HCT116 (cell line): Measurements from ENCODE around the gene VPS45. TPM values are rescaled to one million over a fixed set of nuclear protein-coding genes. Genes with fewer than 3 reads are reported as not detected.
A peak's percentile ranks its signal among the peaks of the same experiment; 100 is the strongest.

Experiments used
- ATAC-seq: fragments of 200-7000 bp; cut with Tn5 transposase; 2 replicates; pipeline ENCODE4 v1.9.1; 2020; ENCODE audit warnings: mild to moderate bottlenecking, moderate library complexity
- BruUV-seq: library from RNA; stranded (reverse); fragments of 400-500 nt; replicated peaks from 2 replicates; lab custom pipeline; 2021; lab: Mats Ljungman, UMichigan
- CTCF ChIA-PET: fragments of 300-600 bp; sonication (Branson Sonifier 250); formaldehyde crosslinking; loops from one replicate; lab custom pipeline; 2021; ENCODE audit warnings: antibody characterized with exemption; lab: Charles Lee
- POLR2A ChIA-PET: fragments of 300-600, 350-600 bp; sonication (Branson Sonifier 250); formaldehyde crosslinking; loops from one replicate; lab custom pipeline; 2021; ENCODE audit warnings: antibody characterized with exemption; lab: Charles Lee
- RAD21 ChIA-PET, 2 experiments: fragments of 300-600 bp; sonication (Branson Sonifier 250); formaldehyde crosslinking; loops; one replicate each; lab custom pipeline; 2023; ENCODE audit warnings: low total read pairs in 2 of 2; ENCODE audit not compliant: uncharacterized antibody in 2 of 2, unreplicated experiment in 2 of 2, low non-redundant PET in 1 of 2; lab: Charles Lee
- DNase-seq: peaks from one replicate; pipeline ENCODE4 v3.0.0-alpha.2; 2010; ENCODE audit warnings: low read depth, low spot score
- H2AFZ ChIP-seq: fragments of 200-600 bp; shearing (Covaris generic), sonication (generic); 2 replicates; pipeline ENCODE4 v1.6.1; 2017; ENCODE audit warnings: low read depth, mixed run types, mixed read lengths, antibody characterized with exemption, low read length; ENCODE audit not compliant: poor library complexity, severe bottlenecking
- H3K27ac ChIP-seq: 2 replicates; pipeline ENCODE4 v1.5.1; 2012; ENCODE audit warnings: low read depth, low read length
- H3K27me3 ChIP-seq: fragments of 200-600 bp; sonication (generic); 2 replicates; pipeline ENCODE4 v1.6.1; 2016; ENCODE audit warnings: mixed run types, low read length, mixed read lengths; ENCODE audit not compliant: insufficient read depth
- H3K36me3 ChIP-seq, 2 experiments: fragments of 200-500 bp in 1 of 2; fragments of 200-600 bp in 1 of 2; sonication (Bioruptor generic) in 1 of 2; sonication (generic) in 1 of 2; 2 replicates each; pipeline versions ENCODE4 v1.5.1 to v1.6.1; 2014 to 2016; ENCODE audit warnings: low read length in 2 of 2, inconsistent platforms in 1 of 2, mixed read lengths in 1 of 2, mixed run types in 1 of 2; ENCODE audit not compliant: insufficient read depth in 2 of 2, control insufficient read depth in 1 of 2
- H3K4me1 ChIP-seq, 2 experiments: fragments of 200-600 bp in 1 of 2; sonication (generic) in 1 of 2; 2 replicates each; pipeline versions ENCODE4 v1.5.1 to v1.6.1; 2012 to 2017; ENCODE audit warnings: low read length in 2 of 2, inconsistent platforms in 1 of 2, mild to moderate bottlenecking in 1 of 2, mixed read lengths in 1 of 2, mixed run types in 1 of 2, moderate library complexity in 1 of 2; ENCODE audit not compliant: insufficient read depth in 2 of 2, control insufficient read depth in 1 of 2
- H3K4me2 ChIP-seq: fragments of 200-600 bp; sonication (generic); 2 replicates; pipeline ENCODE4 v1.6.1; 2017; ENCODE audit warnings: mixed run types, low read length, mixed read lengths
- H3K4me3 ChIP-seq, 2 experiments: fragments of 200-600 bp in 1 of 2; sonication (generic) in 1 of 2; replicated peaks in 1 of 2; 2 replicates each; pipeline ENCODE4 v1.5.1; 2011 to 2016; ENCODE audit warnings: low read length in 2 of 2, control low read depth in 1 of 2, low read depth in 1 of 2, mild to moderate bottlenecking in 1 of 2, mixed read lengths in 1 of 2, mixed run types in 1 of 2
- H3K79me2 ChIP-seq: fragments of 200-600 bp; sonication (generic); 2 replicates; pipeline ENCODE4 v1.6.1; 2017; ENCODE audit warnings: mild to moderate bottlenecking, mixed run types, low read length, moderate library complexity, mixed read lengths; ENCODE audit not compliant: insufficient read depth
- H3K9ac ChIP-seq: fragments of 200-600 bp; sonication (generic); 2 replicates; pipeline ENCODE4 v1.6.1; 2016; ENCODE audit warnings: low read length, mixed read lengths
- H3K9me2 ChIP-seq: fragments of 200-600 bp; sonication (generic), shearing (Covaris generic); 2 replicates; pipeline ENCODE4 v1.6.1; 2017; ENCODE audit warnings: mixed run types, mild to moderate bottlenecking, moderate library complexity; ENCODE audit not compliant: insufficient read depth
- H3K9me3 ChIP-seq, 2 experiments: fragments of 200-500 bp in 1 of 2; fragments of 200-600 bp in 1 of 2; sonication (Bioruptor generic) in 1 of 2; sonication (generic) in 1 of 2; 2 replicates each; pipeline ENCODE4 v1.6.1; 2014 to 2017; ENCODE audit warnings: low read length in 2 of 2, mixed read lengths in 2 of 2, inconsistent platforms in 1 of 2, low read depth in 1 of 2, mild to moderate bottlenecking in 1 of 2, mixed run types in 1 of 2, moderate library complexity in 1 of 2; ENCODE audit not compliant: control insufficient read depth in 1 of 2, insufficient read depth in 1 of 2
- H4K20me1 ChIP-seq: fragments of 200-600 bp; sonication (generic), shearing (Covaris generic); 2 replicates; pipeline ENCODE4 v1.6.1; 2017; ENCODE audit warnings: mixed run types, mild to moderate bottlenecking, moderate library complexity; ENCODE audit not compliant: insufficient read depth
- CBX3 ChIP-seq: IDR thresholded peaks from 2 replicates; pipeline ENCODE4 v1.6.1; 2012; ENCODE audit warnings: low read depth
- EGR1 ChIP-seq: IDR thresholded peaks from 2 replicates; pipeline ENCODE4 v1.6.1; 2012; ENCODE audit warnings: low read depth
- EZH2 ChIP-seq: fragments of 200-600 bp; sonication (generic); IDR thresholded peaks from 2 replicates; pipeline ENCODE4 v1.6.1; 2017; ENCODE audit warnings: antibody characterized with exemption, mixed run types
- REST ChIP-seq: IDR thresholded peaks from 2 replicates; pipeline ENCODE4 v1.6.1; 2012; ENCODE audit warnings: low read depth
- YY1 ChIP-seq: IDR thresholded peaks from 2 replicates; pipeline ENCODE4 v1.6.1; 2011; ENCODE audit warnings: low read length, low read depth, moderate library complexity, mild to moderate bottlenecking; ENCODE audit not compliant: insufficient replicate concordance; ENCODE audit errors: extremely low read depth
- intact Hi-C: fragments of 100-400 bp; cut with micrococcal nuclease; formaldehyde crosslinking; loops from 2 replicates; pipeline ENCODE4 v1.10.0; 2022
- total RNA-seq: library from RNA; stranded (reverse); gene quantifications from one replicate; pipeline ENCODE4 v1.2.1, GENCODE V29; 2021; ENCODE audit not compliant: unreplicated experiment

VPS45 gene
- total RNA-seq, 1 experiment from 2014 or later, result 28.1 TPM

- no peaks in the 10 kb centered on the region for H3K9me2 ChIP-seq
- H3K4me2 ChIP-seq, result peak overlapping the region; percentile 81
- H3K9me3 ChIP-seq, result no peaks in the 10 kb centered on the region
- ChIA-PET POLR2A (interaction anchor here (3.1 kb wide), 1 partner anchor 179 kb away, joined by 19 read pairs; a partner anchor contains a TSS), RAD21 (no interaction called here), CTCF (interaction anchor here (3.9 kb wide), 1 partner anchor 99 kb away, joined by 17 read pairs; no protein-coding TSS in a partner anchor)
- ATAC-seq (peak; percentile 69), DNase-seq (no peak)
- peaks cover 24% of the 10 kb centered on the region for H3K79me2 ChIP-seq
- TSS peak; percentile 78 for BruUV-seq
- peaks cover 0 to 6% of the 10 kb centered on the region in 2 experiments; a peak in 2 of 4 replicates for H3K36me3 ChIP-seq
- H3K4me3 ChIP-seq, result peak overlapping the region; percentile 78 to 83
- intact Hi-C loops, result loop anchor here (2.0 kb wide), 1 partner anchor 56 kb away; the partner anchor contains the start of gene OTUD7B
- peak overlapping the region; percentile 94 for H3K27ac ChIP-seq
- no peaks in the 10 kb centered on the region for H3K27me3 ChIP-seq
- no peaks in the 10 kb centered on the region for H4K20me1 ChIP-seq
- H3K9ac ChIP-seq, result peak overlapping the region; percentile 87
- H2AFZ ChIP-seq, result peak overlapping the region; percentile 47
- H3K4me1 ChIP-seq, result peaks cover 15 to 37% of the 10 kb centered on the region in 2 experiments
- peak; percentile 60 for TF ChIP-seq EGR1
- TF ChIP-seq CBX3, result no peak
These were observed 765 bp upstream of the VPS45 start for GRCh38 chr1:150066838-150067183.

GRCh38 chr1:150068109-150068435, 496 bp downstream of the VPS45 start:
- Histone ChIP-seq H3K9me2 (no peaks in the 10 kb centered on the region), H3K27ac (peak overlapping the region; percentile 94; the same call in 1 of the 2 replicates), H2AFZ (peak overlapping the region; percentile 69), H3K9ac (peak overlapping the region; percentile 87), H3K4me3 (peak overlapping the region; percentile 78 to 83), H3K9me3 (no peaks in the 10 kb centered on the region), H3K4me2 (peak overlapping the region; percentile 81), H3K36me3 (peaks cover 3 to 6% of the 10 kb centered on the region in 2 experiments; a peak in 3 of 4 replicates), H3K27me3 (no peaks in the 10 kb centered on the region), H4K20me1 (no peaks in the 10 kb centered on the region), H3K4me1 (peaks cover 15 to 32% of the 10 kb centered on the region in 2 experiments), H3K79me2 (peaks cover 24% of the 10 kb centered on the region)
- ChIA-PET POLR2A (interaction anchor here (0.6 to 3.1 kb wide), 2 partner anchors 54 to 181 kb away, joined by 4 to 19 read pairs; a partner anchor contains a TSS), RAD21 (no interaction called here), CTCF (interaction anchor here (3.9 kb wide), 1 partner anchor 97 kb away, joined by 17 read pairs; no protein-coding TSS in a partner anchor)
- intact Hi-C loops, result no loop called here
- no peak for ATAC-seq
- TF ChIP-seq YY1 (no peak), REST (no peak), EZH2 (no peak)
- BruUV-seq, result TSS peak; percentile 83
- no peak for DNase-seq
